ENCODE data around the gene IL27RA. TPM values are rescaled to one million over a fixed set of nuclear protein-coding genes. Genes with fewer than 3 reads are reported as not detected.
"Not testable (repeated sequence)": the region's sequence is repeated elsewhere in the genome, so short reads cannot be mapped to it uniquely, and the experiment has no call there.

The IL27RA gene
- total RNA-seq, 2 donors from 2014 or later, result 3.5 to 3.7 TPM

- H3K4me3 ChIP-seq, result no peak overlapping the region
- H3K27ac ChIP-seq, result no peak overlapping the region
- no peaks in the 10 kb centered on the region for H3K9me3 ChIP-seq
- H3K36me3 ChIP-seq, result no peaks in the 10 kb centered on the region
- DNase-seq (ENCODE audit: low spot score), result no peak
- H3K27me3 ChIP-seq, result no peaks in the 10 kb centered on the region
- no peaks in the 10 kb centered on the region for H3K4me1 ChIP-seq
- TF ChIP-seq, protein P1, sequence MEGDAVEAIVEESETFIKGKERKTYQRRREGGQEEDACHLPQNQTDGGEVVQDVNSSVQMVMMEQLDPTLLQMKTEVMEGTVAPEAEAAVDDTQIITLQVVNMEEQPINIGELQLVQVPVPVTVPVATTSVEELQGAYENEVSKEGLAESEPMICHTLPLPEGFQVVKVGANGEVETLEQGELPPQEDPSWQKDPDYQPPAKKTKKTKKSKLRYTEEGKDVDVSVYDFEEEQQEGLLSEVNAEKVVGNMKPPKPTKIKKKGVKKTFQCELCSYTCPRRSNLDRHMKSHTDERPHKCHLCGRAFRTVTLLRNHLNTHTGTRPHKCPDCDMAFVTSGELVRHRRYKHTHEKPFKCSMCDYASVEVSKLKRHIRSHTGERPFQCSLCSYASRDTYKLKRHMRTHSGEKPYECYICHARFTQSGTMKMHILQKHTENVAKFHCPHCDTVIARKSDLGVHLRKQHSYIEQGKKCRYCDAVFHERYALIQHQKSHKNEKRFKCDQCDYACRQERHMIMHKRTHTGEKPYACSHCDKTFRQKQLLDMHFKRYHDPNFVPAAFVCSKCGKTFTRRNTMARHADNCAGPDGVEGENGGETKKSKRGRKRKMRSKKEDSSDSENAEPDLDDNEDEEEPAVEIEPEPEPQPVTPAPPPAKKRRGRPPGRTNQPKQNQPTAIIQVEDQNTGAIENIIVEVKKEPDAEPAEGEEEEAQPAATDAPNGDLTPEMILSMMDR (IDR thresholded peaks at IDR 0.05), result no peak
Measured at GRCh38 chr19:14022469-14022868, 9.1 kb upstream of the IL27RA start.

DNA sequence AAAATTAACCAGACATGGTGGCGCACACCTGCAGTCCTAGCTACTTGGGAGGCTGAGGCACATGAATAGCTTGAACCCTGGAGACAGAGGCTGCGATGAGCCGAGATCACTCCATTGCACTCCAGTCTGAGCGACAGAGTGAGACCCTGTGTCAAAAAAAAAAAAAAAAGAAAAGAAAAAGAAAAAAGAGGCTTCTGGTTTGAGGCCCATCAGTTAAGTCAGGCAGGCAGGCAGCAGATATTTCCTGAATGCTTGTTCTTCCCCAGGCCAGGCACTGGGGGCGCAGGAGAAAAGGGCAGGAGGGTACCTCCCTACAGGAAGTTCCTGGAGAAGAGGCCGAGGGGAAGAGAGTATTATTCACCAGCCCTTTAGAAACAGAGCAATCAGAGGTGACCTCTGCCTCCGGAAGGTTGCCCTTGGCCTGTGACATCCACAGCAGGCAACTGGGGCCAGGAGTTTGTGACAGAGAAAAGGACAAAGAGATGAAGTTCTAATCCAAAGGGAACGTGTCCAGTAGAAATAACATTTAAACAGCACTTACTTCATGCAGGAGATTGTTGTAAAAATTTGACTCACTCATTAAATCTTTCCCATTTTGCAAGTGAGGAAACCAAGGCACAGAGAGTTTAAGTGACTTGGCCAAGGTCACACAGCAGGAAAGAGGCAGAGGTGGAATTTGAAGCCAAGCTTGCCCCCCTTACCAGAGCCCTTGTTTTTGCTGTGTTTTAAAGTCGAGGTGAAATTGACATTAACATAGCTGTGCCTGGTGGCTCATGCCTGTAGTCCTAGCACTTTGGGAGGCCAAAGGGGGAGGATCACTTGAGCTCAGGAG is 7.9 kb upstream of the IL27RA start:
- TF ChIP-seq, protein P1 (IDR thresholded peaks at IDR 0.05), result peak in 1 of 2 donors; percentile 50
- Histone ChIP-seq H3K4me1 (no peaks in the 10 kb centered on the region), H3K36me3 (no peaks in the 10 kb centered on the region), H3K27ac (no peak overlapping the region), H3K27me3 (no peaks in the 10 kb centered on the region), H3K4me3 (no peak overlapping the region), H3K9me3 (no peaks in the 10 kb centered on the region)
- DNase-seq (ENCODE audit: low spot score), result no peak

- H3K4me1 ChIP-seq; H3K4me3 ChIP-seq; H3K9me3 ChIP-seq; H3K36me3 ChIP-seq; H3K27me3 ChIP-seq; DNase-seq (ENCODE audit: low spot score); H3K27ac ChIP-seq: not testable (repeated sequence)
Measured at GRCh38 chr19:14026652-14027192, 4.8 kb upstream of the IL27RA start.

- Histone ChIP-seq H3K36me3 (no peaks in the 10 kb centered on the region), H3K27me3 (no peaks in the 10 kb centered on the region), H3K4me3 (no peak within 1 kb of the TSS), H3K9me3 (no peaks in the 10 kb centered on the region), H3K27ac (no peak within 1 kb of the TSS), H3K4me1 (peaks cover 0 to 14% of the 10 kb centered on the region in 2 donors)
- TF ChIP-seq, protein P1 (IDR thresholded peaks at IDR 0.05), result no peak
- no peak for DNase-seq (ENCODE audit: low spot score)
Measured at GRCh38 chr19:14027856-14028450, 3.6 kb upstream of the IL27RA start, which contains the start of gene RLN3. RLN3 (plus strand) TSS chr19:14028148; CDS start chr19:14028205, 57 bp downstream.

DNA sequence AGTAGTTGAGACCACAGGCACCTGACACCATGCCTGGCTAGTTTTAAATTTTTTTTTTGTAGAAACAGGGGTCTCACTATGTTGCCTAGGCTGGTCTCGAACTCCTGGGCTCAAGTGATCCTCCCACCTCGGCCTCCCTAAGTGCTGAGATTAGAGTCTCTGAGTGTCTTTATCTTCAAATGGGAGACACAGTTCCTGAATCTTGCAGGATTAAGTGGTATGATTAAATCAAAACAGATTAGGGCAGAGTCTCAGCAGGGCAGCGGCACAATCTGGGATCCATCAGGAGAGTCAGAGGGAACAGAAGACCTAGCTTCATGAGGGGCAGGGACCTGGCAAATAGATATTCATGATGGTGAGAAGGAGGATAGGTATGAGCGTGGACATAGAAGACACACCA is 2.7 kb upstream of the IL27RA start:
- no peak overlapping the region for H3K27ac ChIP-seq

More for the DNA sequence above, 2.7 kb upstream of the IL27RA start:
- H3K9me3 ChIP-seq, result no peaks in the 10 kb centered on the region
- TF ChIP-seq, protein P1 (IDR thresholded peaks at IDR 0.05), result no peak
- H3K27me3 ChIP-seq, result no peaks in the 10 kb centered on the region
- no peak for DNase-seq (ENCODE audit: low spot score)
- H3K36me3 ChIP-seq, result no peaks in the 10 kb centered on the region
- H3K4me3 ChIP-seq, result no peak overlapping the region
- peaks cover 0 to 14% of the 10 kb centered on the region in 2 donors for H3K4me1 ChIP-seq

All from right atrium auricular region (tissue), 2 donors.